Measurements from ENCODE around the gene DLG5.

- TF ChIP-seq POLR2A (IDR thresholded peaks at IDR 0.05): no peak
- TF ChIP-seq CTCF (IDR thresholded peaks at IDR 0.05): no peak
- no peak for TF ChIP-seq POLR2AphosphoS5 (IDR thresholded peaks at IDR 0.05)
These were observed 34.4 kb downstream of the DLG5 start for GRCh38 chr10:77892021-77892739.
